B cell (primary cell): ENCODE data around the gene ZNF33B. TPM values are rescaled to one million over a fixed set of nuclear protein-coding genes. Genes with fewer than 3 reads are reported as not detected.

Experiments
- ATAC-seq: fragments of 200-7000 bp; cut with Tn5 transposase; one replicate; pipeline ENCODE4 v1.10.0; 2021; ENCODE audit warnings: low read depth, mild to moderate bottlenecking, moderate number of reproducible peaks, moderate library complexity
- CTCF ChIA-PET: fragments of 350-600 bp; sonication (Branson Sonifier 250); formaldehyde crosslinking; loops from one replicate; lab custom pipeline; 2021; ENCODE audit warnings: antibody characterized with exemption, inconsistent platforms; lab: Charles Lee
- POLR2A ChIA-PET: fragments of 350-600 bp; sonication (Branson Sonifier 250); formaldehyde crosslinking; loops from one replicate; lab custom pipeline; 2021; ENCODE audit warnings: antibody characterized with exemption; lab: Charles Lee
- DNase-seq: peaks from one replicate; pipeline ENCODE4 v3.0.0; 2013
- H2AFZ ChIP-seq: 2 replicates; pipeline ENCODE4 v1.6.1; 2012; ENCODE audit warnings: mild to moderate bottlenecking, low read depth, low read length; ENCODE audit not compliant: insufficient read depth, poor library complexity, severe bottlenecking
- H3K27ac ChIP-seq, 2 donors: 1 replicate in 1 of 2; 2 replicates in 1 of 2; pipeline ENCODE4 v1.5.1; 2012 to 2013; ENCODE audit warnings: low read length in 2 of 2, mild to moderate bottlenecking in 2 of 2, moderate library complexity in 1 of 2
- H3K27me3 ChIP-seq, 4 experiments: fragments of 200-600 bp in 1 of 4; sonication (generic) in 1 of 4; replicated peaks in 1 of 4; 1 replicate in 2 of 4; 2 replicates in 2 of 4; pipeline versions ENCODE4 v1.6.1 to v1.7.0; 2013 to 2016; ENCODE audit warnings: low read length in 3 of 4, mild to moderate bottlenecking in 2 of 4, mixed read lengths in 1 of 4, moderate library complexity in 1 of 4; ENCODE audit not compliant: insufficient read depth in 4 of 4, control insufficient read depth in 3 of 4; ENCODE audit errors: control extremely low read depth in 1 of 4
- H3K36me3 ChIP-seq, 2 experiments: replicated peaks in 1 of 2; 1 replicate in 1 of 2; 2 replicates in 1 of 2; pipeline versions ENCODE4 v1.6.1 to v1.7.1; 2013; ENCODE audit warnings: low read length in 1 of 2; ENCODE audit not compliant: insufficient read depth in 2 of 2, control insufficient read depth in 1 of 2; ENCODE audit errors: control extremely low read depth in 1 of 2, extremely low read depth in 1 of 2
- H3K4me1 ChIP-seq, 2 donors: fragments of 200-600 bp in 1 of 2; sonication (generic) in 1 of 2; 1 replicate in 1 of 2; 2 replicates in 1 of 2; pipeline versions ENCODE4 v1.5.1 to v1.6.1; 2013 to 2017; ENCODE audit warnings: low read length in 2 of 2; ENCODE audit not compliant: control insufficient read depth in 2 of 2, insufficient read depth in 2 of 2
- H3K4me2 ChIP-seq: replicated peaks from 2 replicates; pipeline ENCODE3; 2012; ENCODE audit warnings: mild to moderate bottlenecking, low read depth, low read length; ENCODE audit not compliant: poor library complexity, severe bottlenecking
- H3K4me3 ChIP-seq, 5 experiments: fragments of 200-600 bp in 1 of 5; sonication (generic) in 1 of 5; 1 replicate in 3 of 5; 2 replicates in 2 of 5; pipeline versions ENCODE4 v1.5.1 to v1.7.0; 2011 to 2016; ENCODE audit warnings: low read length in 4 of 5, mild to moderate bottlenecking in 4 of 5, low read depth in 2 of 5, control low read depth in 1 of 5, moderate library complexity in 1 of 5; ENCODE audit not compliant: insufficient read depth in 1 of 5; ENCODE audit errors: control extremely low read depth in 1 of 5, extremely low read depth in 1 of 5
- H3K79me2 ChIP-seq: fragments of 200-600 bp; sonication (generic); one replicate; pipeline ENCODE4 v1.6.0; 2016; ENCODE audit warnings: low read length; ENCODE audit not compliant: control insufficient read depth, insufficient read depth
- H3K9ac ChIP-seq: fragments of 200-600 bp; sonication (generic); 2 replicates; pipeline ENCODE4 v1.6.1; 2017; ENCODE audit warnings: mild to moderate bottlenecking, low read length, moderate library complexity
- H3K9me3 ChIP-seq, 3 donors: one replicate each; pipeline versions ENCODE4 v1.6.1 to v1.7.1; 2013; ENCODE audit warnings: low read length in 2 of 3; ENCODE audit not compliant: control insufficient read depth in 2 of 3, insufficient read depth in 1 of 3; ENCODE audit errors: control extremely low read depth in 1 of 3
- H4K20me1 ChIP-seq: 2 replicates; pipeline ENCODE4 v1.6.0; 2012; ENCODE audit warnings: mild to moderate bottlenecking, low read length; ENCODE audit not compliant: insufficient read depth, control insufficient read depth, poor library complexity, severe bottlenecking
- H3K27ac Mint-ChIP-seq: one replicate; pipeline ENCODE4 v1.8.0; 2021; ENCODE audit warnings: mixed read lengths
- H3K27me3 Mint-ChIP-seq: one replicate; pipeline ENCODE4 v1.8.0; 2021; ENCODE audit warnings: mixed read lengths
- H3K4me1 Mint-ChIP-seq: one replicate; pipeline ENCODE4 v1.8.0; 2021; ENCODE audit warnings: mixed read lengths
- H3K4me3 Mint-ChIP-seq: one replicate; pipeline ENCODE4 v1.8.0; 2021; ENCODE audit warnings: mixed read lengths
- H3K9me3 Mint-ChIP-seq: one replicate; pipeline ENCODE4 v1.8.0; 2022; ENCODE audit warnings: mixed read lengths; ENCODE audit not compliant: insufficient read depth
- CTCF ChIP-seq: fragments of 200-600 bp; IDR thresholded peaks from one replicate; pipeline ENCODE4 v1.8.0; 2022; ENCODE audit warnings: antibody characterized with exemption, mild to moderate bottlenecking
- EZH2 ChIP-seq: IDR thresholded peaks from 2 replicates; pipeline ENCODE4 v1.6.1; 2012; ENCODE audit warnings: borderline replicate concordance, low read depth, mild to moderate bottlenecking, moderate library complexity, low read length; ENCODE audit not compliant: insufficient read depth, poor library complexity, severe bottlenecking
- WGBS: methylation state at CpG from one replicate; pipeline ENCODE4 v1.1.5; 2013; ENCODE audit warnings: missing lambda C conversion rate; ENCODE audit not compliant: insufficient coverage; 5-methylcytosine and 5-hydroxymethylcytosine counted together
- intact Hi-C: fragments of 100-400 bp; cut with micrococcal nuclease; formaldehyde crosslinking; loops from one replicate; pipeline ENCODE4 v1.10.0; 2022
- polyA plus RNA-seq: library from polyadenylated mRNA; depleted of rRNA; stranded (reverse); fragments of >200 nt; gene quantifications from 2 replicates; pipeline ENCODE4 v1.2.3, GENCODE V29; 2012
- total RNA-seq, 2 donors: library from RNA; stranded (reverse); fragments of 120-200 nt in 1 of 2; gene quantifications; 1 replicate in 1 of 2; 2 replicates in 1 of 2; pipeline versions ENCODE4 v1.2.3 to v1.2.4, GENCODE V29; 2013 to 2022

The ZNF33B gene
- total and polyA plus RNA-seq, 2 donors (not counting 1 experiment from before 2014, with no cell fraction given): 15.5 to 66.9 TPM

GRCh38 chr10:42637648-42638054, 719 bp downstream of the ZNF33B start:
- Mint-ChIP-seq H3K4me3 (peak overlapping the region; percentile 99), H3K4me1 (peaks cover 43% of the 10 kb centered on the region), H3K27ac (peak overlapping the region; percentile 99), H3K27me3 (no peaks in the 10 kb centered on the region), H3K9me3 (no peaks in the 10 kb centered on the region)
- POLR2A ChIA-PET: interaction anchor here (1.5 kb wide), 1 partner anchor 145 kb away, joined by 4 read pairs; the partner anchor contains the start of gene BMS1
- Histone ChIP-seq H3K27ac (peak overlapping the region; percentile 87 to 92), H3K4me3 (peak overlapping the region; percentile 86 to 97 (median 90)), H3K9ac (peak overlapping the region; percentile 85), H3K4me2 (peak overlapping the region; percentile 76), H2AFZ (peak overlapping the region; percentile 95), H3K4me1 (peaks cover 14 to 15% of the 10 kb centered on the region in 2 donors), H3K36me3 (peaks cover under 1 to 1% of the 10 kb centered on the region in 2 experiments), H3K9me3 (no peaks in the 10 kb centered on the region), H3K79me2 (peaks cover 18% of the 10 kb centered on the region), H3K27me3 (no peaks in the 10 kb centered on the region), H4K20me1 (no peaks in the 10 kb centered on the region)
- WGBS: 8% methylated on average over 5 of the region's 10 CpGs
- no peak for DNase-seq
- no peak for ATAC-seq
- no peak for TF ChIP-seq CTCF
- TF ChIP-seq EZH2: no peak
- intact Hi-C loops: loop anchor here (1.0 to 5.0 kb wide), 5 partner anchors 85 to 1011 kb away; partner anchors contain the start of genes BMS1, CSGALNACT2, HNRNPF and ZNF32
- CTCF ChIA-PET: no interaction called here

- POLR2A ChIA-PET: interaction anchor here (1.5 kb wide), 1 partner anchor 145 kb away, joined by 4 read pairs; the partner anchor contains the start of gene BMS1
- peak overlapping the region; percentile 95 for H2AFZ ChIP-seq
These were observed 1.2 kb downstream of the ZNF33B start for GRCh38 chr10:42637142-42637541.

More at GRCh38 chr10:42637142-42637541, 1.2 kb downstream of the ZNF33B start:
- Histone ChIP-seq H3K9me3 (no peaks in the 10 kb centered on the region), H3K9ac (peak overlapping the region; percentile 85), H3K36me3 (peaks cover 3% of the 10 kb centered on the region in 2 experiments), H3K4me2 (peak overlapping the region; percentile 76), H3K79me2 (peaks cover 18% of the 10 kb centered on the region), H3K27me3 (no peaks in the 10 kb centered on the region), H4K20me1 (no peaks in the 10 kb centered on the region), H3K27ac (peak overlapping the region in 1 of 2 donors; percentile 87), H3K4me1 (peaks cover 14 to 15% of the 10 kb centered on the region in 2 donors), H3K4me3 (peak overlapping the region in 2 of 5 experiments; percentile 88 to 90)
- ATAC-seq: no peak
- H3K4me1 Mint-ChIP-seq: peaks cover 43% of the 10 kb centered on the region
- no peak for TF ChIP-seq CTCF
- no peak for TF ChIP-seq EZH2
- H3K4me3 Mint-ChIP-seq: peak overlapping the region; percentile 68
- WGBS: 80% methylated on average over 1 of the region's 3 CpGs
- no peaks in the 10 kb centered on the region for H3K27me3 Mint-ChIP-seq
- H3K27ac Mint-ChIP-seq: peak overlapping the region; percentile 99
- intact Hi-C loops: loop anchor here (5.0 kb wide), 1 partner anchor 770 kb away; the partner anchor contains the start of gene HNRNPF
- CTCF ChIA-PET: no interaction called here
- DNase-seq: peak; percentile 3
- H3K9me3 Mint-ChIP-seq: no peaks in the 10 kb centered on the region
